Activated CD4-positive, alpha-beta T cell treated with anti-CD3 and anti-CD28 coated beads for 24 hours (primary cell): ENCODE data around the gene GPATCH4.
A peak's percentile ranks its signal among the peaks of the same experiment; 100 is the strongest.
"Not testable (repeated sequence)": the region's sequence is repeated elsewhere in the genome, so short reads cannot be mapped to it uniquely, and the experiment has no call there.

Experiments used
- DNase-seq, 2 donors: peaks; one replicate each; pipeline ENCODE4 v3.0.0-alpha.2; 2020; ENCODE audit warnings: low read depth in 2 of 2

The GPATCH4 gene

GRCh38 chr1:156601122-156601830 is at the start of gene GPATCH4:
Gene GPATCH4, minus strand, starts transcription at chr1:156601479.
- DNase-seq = peak; percentile 66 to 68

- DNase-seq = no peak
Measured at GRCh38 chr1:156648951-156649350, 47.7 kb upstream of the GPATCH4 start.

GRCh38 chr1:156648496-156648895 is 47.2 kb upstream of the GPATCH4 start:
- no peak for DNase-seq

- no peak for DNase-seq
Measured at GRCh38 chr1:156647351-156647750, 46.1 kb upstream of the GPATCH4 start.

- DNase-seq = no peak
Measured at GRCh38 chr1:156646738-156647211, 45.5 kb upstream of the GPATCH4 start.

- DNase-seq = no peak
Measured at GRCh38 chr1:156645666-156646065, 44.4 kb upstream of the GPATCH4 start.

GRCh38 chr1:156645056-156645455 is 43.8 kb upstream of the GPATCH4 start:
- DNase-seq = no peak

- no peak for DNase-seq
Measured at GRCh38 chr1:156644640-156645039, 43.4 kb upstream of the GPATCH4 start.

- no peak for DNase-seq
Measured at GRCh38 chr1:156644146-156644545, 42.9 kb upstream of the GPATCH4 start.

- DNase-seq = no peak
Measured at GRCh38 chr1:156643778-156644092, 42.5 kb upstream of the GPATCH4 start.

GRCh38 chr1:156643049-156643777 is 41.9 kb upstream of the GPATCH4 start:
- no peak for DNase-seq

- DNase-seq = no peak
Measured at GRCh38 chr1:156642265-156643048, 41.2 kb upstream of the GPATCH4 start.

GRCh38 chr1:156641761-156642264 is 40.5 kb upstream of the GPATCH4 start, which contains the start of gene BCAN:
Gene BCAN, plus strand, starts transcription at chr1:156642117. Its CDS starts 3,938 bp downstream, at chr1:156646055.
- DNase-seq = no peak

- DNase-seq = no peak
Measured at GRCh38 chr1:156640842-156641706, 39.8 kb upstream of the GPATCH4 start.

GRCh38 chr1:156639601-156640101 is 38.4 kb upstream of the GPATCH4 start:
- DNase-seq = no peak

GRCh38 chr1:156638189-156638985 is 37.1 kb upstream of the GPATCH4 start:
- no peak for DNase-seq

GRCh38 chr1:156632355-156632754 is 31.1 kb upstream of the GPATCH4 start:
- DNase-seq = no peak

GRCh38 chr1:156631152-156631551 is 29.9 kb upstream of the GPATCH4 start:
- not testable (repeated sequence) for DNase-seq

GRCh38 chr1:156629823-156630449 is 28.7 kb upstream of the GPATCH4 start:
- DNase-seq = no peak
